PC-9 (cell line): ENCODE results near the gene CPEB1. TPM values are rescaled to one million over a fixed set of nuclear protein-coding genes. Genes with fewer than 3 reads are reported as not detected.

ENCODE experiments used
- BruUV-seq: library from RNA; stranded (reverse); fragments of 400-500 nt; replicated peaks from 2 replicates; lab custom pipeline; 2021; lab: Mats Ljungman, UMichigan
- CTCF ChIA-PET: fragments of 300-600 bp; sonication (Branson Sonifier 250); formaldehyde crosslinking; loops from one replicate; lab custom pipeline; 2022; ENCODE audit warnings: antibody characterized with exemption; lab: Charles Lee
- POLR2A ChIA-PET: fragments of 300-600 bp; sonication (Branson Sonifier 250); formaldehyde crosslinking; loops from one replicate; lab custom pipeline; 2022; ENCODE audit warnings: antibody characterized with exemption; ENCODE audit not compliant: unreplicated experiment; lab: Charles Lee
- DNase-seq, 2 experiments: peaks; one replicate each; pipeline versions ENCODE4 v3.0.0 to v3.0.0-alpha.2; 2015 to 2022; ENCODE audit warnings: mixed read lengths in 1 of 2
- H2AFZ ChIP-seq: fragments of 200-600 bp; sonication (generic); 2 replicates; pipeline ENCODE4 v1.8.1; 2017; ENCODE audit warnings: antibody characterized with exemption
- H3F3A ChIP-seq: fragments of 200-600 bp; sonication (generic); 2 replicates; pipeline ENCODE4 v1.8.1; 2017; ENCODE audit warnings: antibody characterized with exemption, mild to moderate bottlenecking, low read depth; ENCODE audit not compliant: insufficient read depth
- H3K27ac ChIP-seq: fragments of 200-600 bp; sonication (generic); 2 replicates; pipeline ENCODE4 v1.6.1; 2016; ENCODE audit warnings: mixed run types
- H3K27me3 ChIP-seq: fragments of 200-600 bp; sonication (generic); 2 replicates; pipeline ENCODE4 v1.6.1; 2016; ENCODE audit warnings: low read depth, mixed run types; ENCODE audit not compliant: insufficient read depth
- H3K36me3 ChIP-seq: fragments of 200-600 bp; sonication (generic); 2 replicates; pipeline ENCODE4 v1.6.1; 2016; ENCODE audit warnings: low read depth, mixed run types
- H3K4me1 ChIP-seq: fragments of 200-600 bp; sonication (generic); replicated peaks from 2 replicates; pipeline ENCODE4 v1.6.1; 2016; ENCODE audit warnings: mixed run types; ENCODE audit not compliant: insufficient read depth
- H3K4me2 ChIP-seq: fragments of 200-600 bp; sonication (generic); 2 replicates; pipeline ENCODE4 v1.6.1; 2017; ENCODE audit warnings: mixed run types
- H3K4me3 ChIP-seq: fragments of 200-600 bp; sonication (generic); 2 replicates; pipeline ENCODE4 v1.6.1; 2016; ENCODE audit warnings: mixed run types
- H3K79me2 ChIP-seq: fragments of 200-600 bp; sonication (generic); 2 replicates; pipeline ENCODE4 v1.6.1; 2017; ENCODE audit warnings: low read depth, mixed run types
- H3K9me2 ChIP-seq: fragments of 200-600 bp; sonication (generic); 2 replicates; pipeline ENCODE4 v1.8.1; 2017; ENCODE audit warnings: mild to moderate bottlenecking; ENCODE audit not compliant: insufficient read depth
- H3K9me3 ChIP-seq: fragments of 200-600 bp; sonication (generic); 2 replicates; pipeline ENCODE4 v1.8.1; 2016; ENCODE audit warnings: low read depth; ENCODE audit not compliant: insufficient read depth
- H4K20me1 ChIP-seq: fragments of 200-600 bp; sonication (generic); 2 replicates; pipeline ENCODE4 v1.8.1; 2017; ENCODE audit not compliant: insufficient read depth
- CTCF ChIP-seq: fragments of 200-600 bp; sonication (generic); conservative IDR thresholded peaks from 2 replicates; pipeline ENCODE4 v1.6.1; 2017; ENCODE audit warnings: mixed run types, antibody characterized with exemption, mild to moderate bottlenecking, moderate library complexity
- EZH2 ChIP-seq: fragments of 200-600 bp; sonication (generic); IDR thresholded peaks from 2 replicates; pipeline ENCODE4 v1.8.0; 2017; ENCODE audit warnings: antibody characterized with exemption, low read depth
- intact Hi-C: fragments of 100-400 bp; cut with micrococcal nuclease; formaldehyde crosslinking; loops from one replicate; pipeline ENCODE4 v1.10.0; 2022; ENCODE audit not compliant: unreplicated experiment
- total RNA-seq: library from RNA; stranded (reverse); gene quantifications from 2 replicates; pipeline ENCODE4 v1.2.3, GENCODE V29; 2021

CPEB1 gene
- total RNA-seq, 1 experiment from 2014 or later: not detected

- H3K4me2 ChIP-seq: no peak overlapping the region
- H3K9me3 ChIP-seq: no peaks in the 10 kb centered on the region
- BruUV-seq: no TSS peak
- no peaks in the 10 kb centered on the region for H4K20me1 ChIP-seq
- no peak overlapping the region for H3K27ac ChIP-seq
- H3K36me3 ChIP-seq: no peaks in the 10 kb centered on the region
- no peak for TF ChIP-seq EZH2
- no peak for TF ChIP-seq CTCF
- ChIA-PET POLR2A (no interaction called here), CTCF (no interaction called here)
- H3K4me1 ChIP-seq: no peaks in the 10 kb centered on the region
- no peak for DNase-seq
- H2AFZ ChIP-seq: no peak overlapping the region
- no peaks in the 10 kb centered on the region for H3F3A ChIP-seq
- H3K4me3 ChIP-seq: no peak overlapping the region
- H3K27me3 ChIP-seq: 0 out of 2 replicates have a peak, but pooled peaks cover 9% of the 10 kb centered on the region
- H3K9me2 ChIP-seq: no peaks in the 10 kb centered on the region
- no peaks in the 10 kb centered on the region for H3K79me2 ChIP-seq
- intact Hi-C loops: no loop called here
These were observed 74.2 kb downstream of the CPEB1 start for GRCh38 chr15:82572986-82573385.

DNA sequence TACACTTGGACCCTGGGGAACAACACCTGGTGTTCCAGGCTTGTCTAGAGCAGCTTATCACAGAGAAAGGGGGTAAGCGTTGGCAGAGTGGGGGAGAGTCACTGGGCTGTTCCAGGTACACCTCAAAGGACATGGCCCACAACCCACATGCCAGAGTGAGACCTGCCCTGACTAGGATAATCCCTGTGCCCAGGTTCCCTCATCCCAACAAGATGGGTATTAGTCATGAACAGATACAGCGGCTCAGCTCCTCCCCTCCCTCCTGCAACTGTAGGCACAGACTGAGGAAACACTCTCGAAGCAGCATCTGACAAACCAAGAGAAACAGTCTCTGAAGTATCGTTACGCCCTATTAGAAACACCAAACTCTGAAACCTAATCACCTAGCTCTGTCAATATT, 74.9 kb downstream of the CPEB1 start:
- H3K4me2 ChIP-seq: no peak overlapping the region
- no peak overlapping the region for H3K27ac ChIP-seq
- H4K20me1 ChIP-seq: no peaks in the 10 kb centered on the region
- no peak overlapping the region for H2AFZ ChIP-seq
- H3K4me1 ChIP-seq: no peaks in the 10 kb centered on the region
- DNase-seq: no peak
- H3K9me3 ChIP-seq: no peaks in the 10 kb centered on the region
- H3K36me3 ChIP-seq: no peaks in the 10 kb centered on the region
- no peaks in the 10 kb centered on the region for H3K79me2 ChIP-seq
- 0 out of 2 replicates have a peak, but pooled peaks cover 9% of the 10 kb centered on the region for H3K27me3 ChIP-seq
- POLR2A ChIA-PET: no interaction called here
- CTCF ChIA-PET: no interaction called here
- H3K9me2 ChIP-seq: no peaks in the 10 kb centered on the region
- BruUV-seq: no TSS peak
- TF ChIP-seq CTCF: no peak
- no peak for TF ChIP-seq EZH2
- intact Hi-C loops: no loop called here
- H3F3A ChIP-seq: no peaks in the 10 kb centered on the region
- H3K4me3 ChIP-seq: no peak overlapping the region

GRCh38 chr15:82571722-82572222, 75.4 kb downstream of the CPEB1 start:
- Histone ChIP-seq H3K9me3 (no peaks in the 10 kb centered on the region), H3K4me2 (no peak overlapping the region), H2AFZ (no peak overlapping the region), H3F3A (no peaks in the 10 kb centered on the region), H3K4me1 (no peaks in the 10 kb centered on the region), H3K4me3 (no peak overlapping the region), H4K20me1 (no peaks in the 10 kb centered on the region), H3K79me2 (no peaks in the 10 kb centered on the region), H3K27me3 (peaks cover 14% of the 10 kb centered on the region; the same call in 1 of the 2 replicates), H3K9me2 (no peaks in the 10 kb centered on the region), H3K36me3 (no peaks in the 10 kb centered on the region), H3K27ac (no peak overlapping the region)
- CTCF ChIA-PET: no interaction called here
- no TSS peak for BruUV-seq
- TF ChIP-seq EZH2 (no peak), CTCF (no peak)
- POLR2A ChIA-PET: no interaction called here
- intact Hi-C loops: no loop called here
- no peak for DNase-seq
